Sigmoid colon (tissue), 4 donors: ENCODE measurements around the gene CABLES1.

Experiments
- CTCF ChIP-seq, 4 experiments: fragments of 450-650 bp in 3 of 4; fragments of 200-600 bp in 1 of 4; IDR thresholded peaks; one replicate each; pipeline ENCODE4 v1.5.1; 2016 to 2019; ENCODE audit warnings: antibody characterized with exemption in 4 of 4, mild to moderate bottlenecking in 3 of 4, moderate library complexity in 2 of 4
- EP300 ChIP-seq, 4 donors: sonication (generic); formaldehyde crosslinking; IDR thresholded peaks; one replicate each; pipeline ENCODE4 v1.6.1; 2017; ENCODE audit warnings: antibody characterized with exemption in 4 of 4
- POLR2A ChIP-seq, 2 donors: fragments of 450-650 bp; IDR thresholded peaks; one replicate each; pipeline ENCODE4 v1.6.1; 2016; ENCODE audit warnings: antibody characterized with exemption in 2 of 2, mild to moderate bottlenecking in 2 of 2, moderate library complexity in 2 of 2
- POLR2AphosphoS5 ChIP-seq, 4 donors: sonication (generic); formaldehyde crosslinking; IDR thresholded peaks; one replicate each; pipeline ENCODE4 v1.6.1; 2017; ENCODE audit warnings: antibody characterized with exemption in 4 of 4

GRCh38 chr18:23114171-23114881, 21.0 kb upstream of the CABLES1 start:
- TF ChIP-seq CTCF (IDR thresholded peaks at IDR 0.05), result no peak
- no peak for TF ChIP-seq POLR2AphosphoS5 (IDR thresholded peaks at IDR 0.05)
- no peak for TF ChIP-seq POLR2A (IDR thresholded peaks at IDR 0.05)
- TF ChIP-seq EP300 (IDR thresholded peaks at IDR 0.05), result no peak
